ENCODE data around the gene DUSP2. TPM values are rescaled to one million over a fixed set of nuclear protein-coding genes. Genes with fewer than 3 reads are reported as not detected.

Gene DUSP2
- total and polyA plus RNA-seq, 10 of the 15 experiments (the other 5 are each of a cell fraction or from before 2014, with no cell fraction given) = 9.7 to 212 (median 57.2) TPM

- no peak for TF ChIP-seq RAD21 (IDR thresholded peaks at IDR 0.05; ENCODE audit: insufficient read depth, low read depth, low read length)
- no peak for TF ChIP-seq E2F8 (IDR thresholded peaks at IDR 0.05; ENCODE audit: low read depth, partially characterized antibody)
- TF ChIP-seq POLR2A (IDR thresholded peaks at IDR 0.05; ENCODE audit: low read depth, low read length) = no peak
Observed at GRCh38 chr2:96170626-96171025, 25.4 kb upstream of the DUSP2 start (continued).

GRCh38 chr2:96169868-96170507 lies 24.7 kb upstream of the DUSP2 start:
- RAD21 ChIA-PET (ENCODE audit: unreplicated experiment) = interaction anchor here (0.6 kb wide), 1 partner anchor 7 kb away, joined by 3 read pairs; no protein-coding TSS in a partner anchor
- TF ChIP-seq BCL11A (IDR thresholded peaks at IDR 0.05; ENCODE audit: low read depth, low read length) (no peak), ATF7 (IDR thresholded peaks at IDR 0.05; ENCODE audit: low read depth) (0 out of 2 replicates have a peak, but pooled peaks have one; percentile 17), HCFC1 (IDR thresholded peaks at IDR 0.05; ENCODE audit: low read length) (no peak), NFIC (IDR thresholded peaks at IDR 0.05; ENCODE audit: low read depth, low read length) (no peak), BMI1 (IDR thresholded peaks at IDR 0.05; ENCODE audit: borderline replicate concordance) (no peak), CBX3 (IDR thresholded peaks at IDR 0.05; ENCODE audit: borderline replicate concordance, low read depth) (0 out of 2 replicates have a peak, but pooled peaks have one; percentile 47), IKZF1 (conservative IDR thresholded peaks at IDR 0.05) (no peak), ELK1 (IDR thresholded peaks at IDR 0.05; ENCODE audit: low read depth, low read length) (no peak), SP1 (IDR thresholded peaks at IDR 0.05; ENCODE audit: low read depth, low read length) (no peak), ZNF217 (IDR thresholded peaks at IDR 0.05) (peak; percentile 80), NR2C1 (IDR thresholded peaks at IDR 0.05) (no peak), SREBF1 (IDR thresholded peaks at IDR 0.05; ENCODE audit: low read length) (no peak), SPI1 (IDR thresholded peaks at IDR 0.05; ENCODE audit: borderline replicate concordance, insufficient read depth, low read depth, low read length) (no peak), CBX5 (IDR thresholded peaks at IDR 0.05; ENCODE audit: low read depth) (no peak), RAD21 (IDR thresholded peaks at IDR 0.05; ENCODE audit: insufficient read depth, low read depth, low read length) (no peak), ZNF24 (IDR thresholded peaks at IDR 0.05) (peak; percentile 61), RELA (IDR thresholded peaks at IDR 0.05; ENCODE audit: borderline replicate concordance, partially characterized antibody) (no peak), KAT2A (conservative IDR thresholded peaks at IDR 0.05; ENCODE audit: control insufficient read depth, low read depth, low read length) (no peak), MYB (IDR thresholded peaks at IDR 0.05; ENCODE audit: borderline replicate concordance, low read depth, low read length) (no peak), ZSCAN29 (IDR thresholded peaks at IDR 0.05) (no peak)

More at GRCh38 chr2:96169868-96170507, 24.7 kb upstream of the DUSP2 start:
- Histone ChIP-seq H3K4me2 (ENCODE audit: control insufficient read depth, insufficient read depth) (no peak overlapping the region), H2AFZ (ENCODE audit: control insufficient read depth, low read depth, low read length) (no peak overlapping the region), H4K20me1 (ENCODE audit: control insufficient read depth, insufficient read depth) (no peaks in the 10 kb centered on the region), H3K27ac (ENCODE audit: control insufficient read depth, insufficient read depth) (no peak overlapping the region), H3K4me3 (no peak overlapping the region), H3K4me1 (ENCODE audit: control insufficient read depth, insufficient read depth, low read length) (peaks cover 13% of the 10 kb centered on the region), H3K79me2 (ENCODE audit: control insufficient read depth, insufficient read depth, low read length) (no peaks in the 10 kb centered on the region), H3K9ac (ENCODE audit: control insufficient read depth, insufficient read depth, low read length) (no peak overlapping the region), H3K9me3 (replicated peaks; ENCODE audit: control insufficient read depth, insufficient read depth, low read length) (no peaks in the 10 kb centered on the region; the same call in 2 of the 3 replicates), H3K27me3 (replicated peaks in 1 of 2; ENCODE audit: control insufficient read depth in 2 of 2, insufficient read depth in 2 of 2, low read length in 1 of 2) (no peaks in the 10 kb centered on the region), H3K36me3 (ENCODE audit: control insufficient read depth in 2 of 2, insufficient read depth in 2 of 2, low read length in 1 of 2) (no peaks in the 10 kb centered on the region)
- BruUV-seq (replicated peaks) = no TSS peak
- ATAC-seq (no peak), DNase-seq (ENCODE audit: low read depth, low spot score) (no peak), FAIRE-seq (no peak)
- WGBS (ENCODE audit: insufficient coverage, insufficient replicate concordance, low lambda C conversion rate, missing lambda C conversion rate) = 97% methylated on average over 2 of the region's 2 CpGs
- in situ Hi-C loops (cut with MboI) (no loop called here), intact Hi-C loops (cut with micrococcal nuclease; ENCODE audit: unreplicated experiment) (no loop called here)
- ChIA-PET SMC1A (ENCODE audit: uncharacterized antibody, unreplicated experiment) (interaction anchor here (0.8 to 7.5 kb wide), 2 partner anchors 12 to 28 kb away, joined by 3 to 338 read pairs; partner anchors contain the start of genes ASTL and DUSP2), POLR2A (no interaction called here), CTCF (interaction anchor here (0.7 to 10.6 kb wide), 2 partner anchors 28 to 35 kb away, joined by 4 to 535 read pairs; partner anchors contain the start of genes ASTL and DUSP2)

All from GM12878 (cell line).